Activated naive CD8-positive, alpha-beta T cell treated with anti-CD3 and anti-CD28 coated beads, Interleukin-2, amount 10 ng/mL, durations not matched to agents 7 days and 5 days (primary cell): ENCODE results near the gene CHCHD6. TPM values are rescaled to one million over a fixed set of nuclear protein-coding genes. Genes with fewer than 3 reads are reported as not detected.

Experiments used
- ATAC-seq: fragments of 150-1000 bp; cut with Tn5 transposase; one replicate; pipeline ENCODE4 v1.10.0; 2021; ENCODE audit warnings: low read depth, moderate library complexity
- POLR2A ChIA-PET: fragments of 350-600 bp; sonication (Branson Sonifier 250); formaldehyde crosslinking; loops from one replicate; lab custom pipeline; 2021; ENCODE audit warnings: antibody characterized with exemption; lab: Charles Lee
- DNase-seq: peaks from one replicate; pipeline ENCODE4 v3.0.0; 2021
- H3K27ac Mint-ChIP-seq: one replicate; pipeline ENCODE4 v1.8.0; 2022; ENCODE audit warnings: mild to moderate bottlenecking, mixed read lengths
- H3K27me3 Mint-ChIP-seq: one replicate; pipeline ENCODE4 v1.8.0; 2022; ENCODE audit warnings: mild to moderate bottlenecking, moderate library complexity, mixed read lengths
- H3K36me3 Mint-ChIP-seq: one replicate; pipeline ENCODE4 v1.8.0; 2021; ENCODE audit warnings: mild to moderate bottlenecking, mixed read lengths
- H3K4me1 Mint-ChIP-seq: one replicate; pipeline ENCODE4 v1.8.0; 2021; ENCODE audit warnings: mixed read lengths
- H3K4me3 Mint-ChIP-seq: one replicate; pipeline ENCODE4 v1.8.0; 2022; ENCODE audit warnings: mild to moderate bottlenecking, moderate library complexity, mixed read lengths
- H3K9me3 Mint-ChIP-seq: one replicate; pipeline ENCODE4 v1.8.0; 2021; ENCODE audit warnings: mixed read lengths
- total RNA-seq, 2 experiments: library from RNA; stranded (reverse); gene quantifications; one replicate each; pipeline ENCODE4 v1.2.3, GENCODE V29; 2021

CHCHD6 gene
- total RNA-seq, 2 experiments from 2014 or later = 5.6 to 7.8 TPM

DNA sequence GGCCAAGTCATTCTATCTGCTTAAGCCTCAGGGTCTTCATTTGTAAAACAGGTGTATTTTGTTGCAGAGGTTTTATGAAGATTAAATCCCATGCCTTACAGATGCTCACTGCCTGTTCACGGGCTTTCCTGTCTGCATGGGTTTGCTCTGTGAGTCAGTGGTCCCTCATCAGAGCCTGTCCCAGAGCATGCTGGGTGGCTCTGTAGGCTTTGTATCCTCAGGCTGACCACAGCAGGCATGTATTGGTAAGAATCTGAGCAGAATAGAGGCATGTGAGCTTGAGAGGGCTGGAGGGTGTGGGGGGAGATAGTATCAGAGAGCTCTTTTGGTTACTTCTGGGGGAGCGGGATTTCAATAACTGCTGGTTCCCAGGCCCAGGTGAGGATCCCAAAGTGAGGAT is 233.5 kb downstream of the CHCHD6 start:
- POLR2A ChIA-PET = no interaction called here
- ATAC-seq = no peak
- H3K27me3 Mint-ChIP-seq = peaks cover 4% of the 10 kb centered on the region
- no peak for DNase-seq
- H3K36me3 Mint-ChIP-seq = no peaks in the 10 kb centered on the region
- H3K9me3 Mint-ChIP-seq = no peaks in the 10 kb centered on the region
- no peak overlapping the region for H3K27ac Mint-ChIP-seq
- H3K4me3 Mint-ChIP-seq = no peak overlapping the region
- peaks cover 19% of the 10 kb centered on the region for H3K4me1 Mint-ChIP-seq

GRCh38 chr3:126937973-126938372 is 233.9 kb downstream of the CHCHD6 start:
- Mint-ChIP-seq H3K9me3 (no peaks in the 10 kb centered on the region), H3K27ac (no peak overlapping the region), H3K4me1 (peaks cover 19% of the 10 kb centered on the region), H3K36me3 (no peaks in the 10 kb centered on the region), H3K27me3 (peaks cover 4% of the 10 kb centered on the region), H3K4me3 (no peak overlapping the region)
- POLR2A ChIA-PET = no interaction called here
- ATAC-seq = no peak
- no peak for DNase-seq

GRCh38 chr3:126938520-126939337 is 234.7 kb downstream of the CHCHD6 start:
- H3K27me3 Mint-ChIP-seq = peaks cover 4% of the 10 kb centered on the region
- POLR2A ChIA-PET = no interaction called here
- no peaks in the 10 kb centered on the region for H3K9me3 Mint-ChIP-seq
- H3K4me1 Mint-ChIP-seq = peaks cover 19% of the 10 kb centered on the region
- H3K4me3 Mint-ChIP-seq = no peak overlapping the region
- H3K27ac Mint-ChIP-seq = no peak overlapping the region
- DNase-seq (no peak), ATAC-seq (no peak)
- no peaks in the 10 kb centered on the region for H3K36me3 Mint-ChIP-seq

DNA sequence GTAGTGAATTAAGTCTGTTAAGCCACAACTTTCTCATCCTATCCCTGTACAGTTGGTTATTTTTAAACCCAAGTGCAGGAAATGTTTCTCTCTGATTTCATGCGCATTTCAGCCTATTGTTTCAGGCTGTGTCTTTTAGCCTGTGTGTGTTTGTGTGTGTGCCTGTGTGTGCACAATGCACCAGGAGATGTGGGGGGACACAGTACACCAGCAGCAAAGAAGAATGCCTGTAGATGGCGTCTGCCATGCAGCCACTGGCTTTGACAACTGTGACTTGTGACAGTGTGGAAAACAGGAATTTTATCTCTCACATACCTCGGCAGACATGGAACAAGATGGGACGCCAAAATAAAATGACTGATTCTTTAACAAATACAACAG is 235.3 kb downstream of the CHCHD6 start:
- ATAC-seq (no peak), DNase-seq (no peak)
- Mint-ChIP-seq H3K27me3 (peaks cover 4% of the 10 kb centered on the region), H3K9me3 (no peaks in the 10 kb centered on the region), H3K27ac (no peak overlapping the region), H3K4me3 (no peak overlapping the region), H3K4me1 (peaks cover 19% of the 10 kb centered on the region), H3K36me3 (no peaks in the 10 kb centered on the region)
- POLR2A ChIA-PET = no interaction called here

DNA sequence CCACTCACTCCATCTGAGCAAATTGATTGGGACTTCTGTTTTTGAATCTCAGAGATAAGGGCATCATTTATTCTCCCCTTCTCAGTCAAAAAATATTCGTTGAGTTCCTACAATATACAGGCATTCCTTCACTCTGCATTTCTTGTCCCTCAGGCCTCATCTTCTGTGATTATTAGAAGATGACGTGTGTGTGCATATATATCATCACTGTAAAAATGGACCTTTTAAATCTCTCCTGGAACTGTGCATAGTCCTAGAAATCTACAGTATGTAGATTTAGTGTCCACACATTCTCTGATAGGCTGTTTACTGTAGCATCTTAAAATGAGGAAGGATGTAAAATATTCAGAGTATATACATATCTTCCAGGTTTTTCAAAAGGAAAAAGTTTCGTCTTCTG is 235.7 kb downstream of the CHCHD6 start:
- peaks cover 19% of the 10 kb centered on the region for H3K4me1 Mint-ChIP-seq
- no peak overlapping the region for H3K27ac Mint-ChIP-seq
- H3K9me3 Mint-ChIP-seq = no peaks in the 10 kb centered on the region
- H3K36me3 Mint-ChIP-seq = no peaks in the 10 kb centered on the region
- ATAC-seq = no peak
- no peak overlapping the region for H3K4me3 Mint-ChIP-seq
- no peak for DNase-seq
- H3K27me3 Mint-ChIP-seq = peaks cover 4% of the 10 kb centered on the region
- POLR2A ChIA-PET = no interaction called here

DNA sequence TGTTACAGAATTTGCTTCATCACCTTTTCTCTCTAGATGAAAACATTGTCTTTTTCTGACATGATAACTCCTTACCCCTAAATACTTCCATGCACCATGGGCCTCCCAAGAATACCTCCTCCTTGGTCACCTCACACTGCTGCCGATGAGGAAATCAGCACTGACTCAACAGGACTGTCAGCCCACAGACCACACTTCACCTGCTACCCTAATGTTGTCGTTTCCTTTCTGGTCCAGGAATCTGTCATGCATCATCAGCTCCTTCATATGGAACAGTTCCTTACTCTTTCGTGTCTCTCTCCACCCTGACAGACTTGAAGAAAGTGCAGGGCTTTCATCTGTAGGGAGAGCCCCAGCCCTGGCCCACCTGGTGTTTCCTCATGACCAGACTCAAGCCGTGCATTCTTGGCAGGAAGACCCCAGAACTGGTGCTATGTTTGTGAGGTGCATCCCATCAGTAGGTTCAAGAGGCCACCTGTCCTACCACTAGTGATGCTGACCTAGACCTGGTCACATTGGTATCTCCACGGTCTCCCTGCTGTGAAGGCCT is 237.8 kb downstream of the CHCHD6 start:
- no peaks in the 10 kb centered on the region for H3K9me3 Mint-ChIP-seq
- H3K27me3 Mint-ChIP-seq = peaks cover 4% of the 10 kb centered on the region
- H3K36me3 Mint-ChIP-seq = no peaks in the 10 kb centered on the region
- DNase-seq (peak; percentile 12), ATAC-seq (no peak)
- no peak overlapping the region for H3K27ac Mint-ChIP-seq
- H3K4me3 Mint-ChIP-seq = no peak overlapping the region
- POLR2A ChIA-PET = no interaction called here
- H3K4me1 Mint-ChIP-seq = peaks cover 7% of the 10 kb centered on the region

GRCh38 chr3:126944089-126944965 is 240.3 kb downstream of the CHCHD6 start:
- Mint-ChIP-seq H3K4me1 (peaks cover 8% of the 10 kb centered on the region), H3K27me3 (peaks cover 4% of the 10 kb centered on the region), H3K27ac (no peak overlapping the region), H3K4me3 (no peak overlapping the region), H3K36me3 (no peaks in the 10 kb centered on the region), H3K9me3 (no peaks in the 10 kb centered on the region)
- no peak for ATAC-seq
- DNase-seq = no peak
- POLR2A ChIA-PET = no interaction called here

DNA sequence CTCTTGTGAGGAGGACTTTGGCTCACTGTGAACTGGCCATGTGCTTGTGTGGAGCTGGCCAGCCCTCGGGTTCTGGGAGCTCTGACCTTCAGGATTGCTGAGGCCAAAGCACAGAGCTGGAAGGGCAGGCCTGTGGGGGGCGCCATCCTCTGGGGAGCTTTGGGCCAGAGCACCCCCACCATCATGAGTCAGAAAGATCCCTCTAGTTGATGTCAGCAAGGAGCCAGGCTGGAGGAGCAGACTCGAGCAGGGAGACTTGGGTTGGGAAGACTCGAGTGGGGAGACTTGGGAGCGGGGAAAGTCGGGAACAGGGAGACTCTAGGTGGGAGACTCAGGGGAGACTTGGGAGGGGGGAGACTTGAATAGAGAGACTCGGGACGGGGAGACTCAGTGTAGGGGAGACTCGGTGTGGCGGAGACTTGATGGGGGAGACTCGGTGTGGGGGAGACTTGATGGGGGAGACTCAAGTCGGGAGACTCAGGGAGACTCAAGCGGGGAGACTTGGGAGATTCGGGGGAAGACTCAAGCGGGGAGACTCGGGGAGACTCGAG is 241.2 kb downstream of the CHCHD6 start:
- DNase-seq (no peak), ATAC-seq (no peak)
- Mint-ChIP-seq H3K27ac (no peak overlapping the region), H3K4me1 (peaks cover 8% of the 10 kb centered on the region), H3K4me3 (no peak overlapping the region), H3K9me3 (no peaks in the 10 kb centered on the region), H3K36me3 (no peaks in the 10 kb centered on the region), H3K27me3 (peaks cover 4% of the 10 kb centered on the region)
- POLR2A ChIA-PET = no interaction called here

DNA sequence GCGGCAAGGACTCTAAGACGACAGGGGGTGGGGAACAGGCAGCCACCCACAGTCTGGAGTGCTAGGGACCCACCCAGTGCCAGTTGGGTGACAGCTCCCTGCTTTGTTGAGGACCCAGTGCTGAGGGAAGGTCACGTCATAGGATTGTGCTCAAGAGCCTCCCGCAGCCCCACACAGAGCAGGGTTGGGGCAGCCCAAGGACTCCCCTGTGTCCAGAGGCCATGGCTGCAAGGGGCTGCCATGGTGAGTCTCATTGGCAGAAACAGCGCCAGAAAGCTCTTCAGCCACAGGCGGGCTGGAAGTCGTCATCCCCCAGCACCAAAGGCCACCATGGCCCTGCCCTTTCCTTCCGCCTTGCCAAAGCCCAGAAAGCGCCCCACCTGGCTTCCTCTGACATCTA is 241.9 kb downstream of the CHCHD6 start:
- H3K27ac Mint-ChIP-seq = no peak overlapping the region
- no peaks in the 10 kb centered on the region for H3K9me3 Mint-ChIP-seq
- H3K4me3 Mint-ChIP-seq = no peak overlapping the region
- H3K36me3 Mint-ChIP-seq = no peaks in the 10 kb centered on the region
- POLR2A ChIA-PET = no interaction called here
- ATAC-seq (no peak), DNase-seq (no peak)
- peaks cover 8% of the 10 kb centered on the region for H3K4me1 Mint-ChIP-seq
- peaks cover 2% of the 10 kb centered on the region for H3K27me3 Mint-ChIP-seq

- no peak overlapping the region for H3K27ac Mint-ChIP-seq
- no peak for DNase-seq
- peaks cover 2% of the 10 kb centered on the region for H3K27me3 Mint-ChIP-seq
- no peak overlapping the region for H3K4me3 Mint-ChIP-seq
- H3K9me3 Mint-ChIP-seq = no peaks in the 10 kb centered on the region
- no peak for ATAC-seq
- peaks cover 8% of the 10 kb centered on the region for H3K4me1 Mint-ChIP-seq
- no peaks in the 10 kb centered on the region for H3K36me3 Mint-ChIP-seq
- POLR2A ChIA-PET = no interaction called here
Observed at GRCh38 chr3:126946405-126946804, 242.4 kb downstream of the CHCHD6 start.

- Mint-ChIP-seq H3K27ac (no peak overlapping the region), H3K4me3 (no peak overlapping the region), H3K4me1 (peaks cover 5% of the 10 kb centered on the region), H3K36me3 (no peaks in the 10 kb centered on the region), H3K9me3 (no peaks in the 10 kb centered on the region), H3K27me3 (peaks cover 2% of the 10 kb centered on the region)
- POLR2A ChIA-PET = no interaction called here
- ATAC-seq = peak; percentile 39
- DNase-seq = no peak
Observed at GRCh38 chr3:126947429-126947828, 243.4 kb downstream of the CHCHD6 start.

GRCh38 chr3:126948980-126949535 is 245.0 kb downstream of the CHCHD6 start:
- DNase-seq (no peak), ATAC-seq (no peak)
- peaks cover 5% of the 10 kb centered on the region for H3K4me1 Mint-ChIP-seq
- no peak overlapping the region for H3K4me3 Mint-ChIP-seq
- POLR2A ChIA-PET = no interaction called here
- no peaks in the 10 kb centered on the region for H3K36me3 Mint-ChIP-seq
- no peaks in the 10 kb centered on the region for H3K9me3 Mint-ChIP-seq
- no peak overlapping the region for H3K27ac Mint-ChIP-seq
- H3K27me3 Mint-ChIP-seq = peaks cover 2% of the 10 kb centered on the region

DNA sequence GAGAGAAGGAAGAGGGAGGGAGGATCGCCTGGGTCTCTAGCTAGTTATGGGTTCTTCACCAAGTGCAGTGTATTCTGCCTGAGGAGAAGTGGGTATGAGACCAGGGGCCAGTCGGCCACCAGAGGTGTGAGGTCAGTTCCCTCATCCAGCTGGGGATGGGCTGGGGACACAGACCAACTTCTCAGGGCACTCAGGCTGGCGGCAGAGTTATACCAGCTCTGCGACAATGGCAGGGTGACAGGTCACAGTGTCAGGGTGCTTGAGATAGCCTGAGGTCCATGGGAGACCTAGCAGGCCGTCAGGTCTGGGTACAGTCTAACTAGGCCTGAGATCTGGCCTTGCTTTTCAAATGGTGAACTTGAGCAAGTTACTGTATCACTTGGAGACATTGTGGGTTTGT is 247.5 kb downstream of the CHCHD6 start:
- no peaks in the 10 kb centered on the region for H3K9me3 Mint-ChIP-seq
- POLR2A ChIA-PET = no interaction called here
- no peaks in the 10 kb centered on the region for H3K27me3 Mint-ChIP-seq
- DNase-seq (no peak), ATAC-seq (no peak)
- H3K4me1 Mint-ChIP-seq = peaks cover 5% of the 10 kb centered on the region
- no peak overlapping the region for H3K4me3 Mint-ChIP-seq
- H3K36me3 Mint-ChIP-seq = no peaks in the 10 kb centered on the region
- no peak overlapping the region for H3K27ac Mint-ChIP-seq
